WERI-Rb-1 (cell line): Measurements from ENCODE around the gene TSHR.
A peak's percentile ranks its signal among the peaks of the same experiment; 100 is the strongest.
"Not testable (repeated sequence)": the region's sequence is repeated elsewhere in the genome, so short reads cannot be mapped to it uniquely, and the experiment has no call there.

Experiments used
- DNase-seq: peaks from one replicate; pipeline ENCODE4 v3.0.0-alpha.2; 2020
- H3K27ac ChIP-seq: fragments of 250-450 bp; sonication (Bioruptor Pico); 2 replicates; pipeline ENCODE4 v1.5.1; 2020; ENCODE audit warnings: mild to moderate bottlenecking, moderate library complexity
- H3K27me3 ChIP-seq: fragments of 250-450 bp; sonication (Bioruptor Pico); 2 replicates; pipeline ENCODE4 v1.5.1; 2021; ENCODE audit warnings: mild to moderate bottlenecking, low read depth, moderate library complexity; ENCODE audit not compliant: insufficient read depth, severe bottlenecking
- H3K36me3 ChIP-seq: fragments of 250-450 bp; sonication (Bioruptor Pico); 2 replicates; pipeline ENCODE4 v1.5.1; 2020; ENCODE audit warnings: mild to moderate bottlenecking, moderate library complexity
- H3K4me3 ChIP-seq: 2 replicates; pipeline ENCODE4 v1.5.1; 2011; ENCODE audit warnings: low read depth, mild to moderate bottlenecking, control low read depth, low read length
- H3K9me3 ChIP-seq: fragments of 250-450 bp; sonication (Bioruptor Pico); 2 replicates; pipeline ENCODE4 v1.5.1; 2021; ENCODE audit warnings: mild to moderate bottlenecking, moderate library complexity; ENCODE audit not compliant: severe bottlenecking
- TF ChIP-seq, protein P1 (sequence below): IDR thresholded peaks from 2 replicates; pipeline ENCODE4 v1.5.1; 2011; ENCODE audit warnings: low read depth, mild to moderate bottlenecking, control low read depth, inconsistent platforms, low read length

TSHR gene

DNA sequence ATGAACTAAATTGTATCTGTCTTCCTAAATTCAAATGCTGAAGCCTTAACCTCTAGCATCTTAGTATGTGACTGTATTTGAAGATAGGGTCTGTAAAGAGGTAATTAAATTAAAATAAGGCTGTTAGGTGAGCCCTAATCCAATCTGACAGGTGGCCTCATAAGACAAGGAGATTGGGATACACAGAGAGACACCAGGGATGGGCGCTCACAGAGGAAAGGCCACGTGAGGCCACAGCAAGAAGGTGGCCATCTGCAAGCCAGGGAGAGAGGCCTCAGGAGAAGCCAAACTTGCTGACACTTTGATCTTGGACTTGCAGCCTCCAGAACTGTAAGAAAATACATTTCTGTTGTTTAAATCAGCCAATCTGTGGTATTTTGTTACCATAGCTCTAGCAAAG lies 154.8 kb downstream of the TSHR start:
- no peaks in the 10 kb centered on the region for H3K36me3 ChIP-seq
- peak; percentile 87 for DNase-seq
- no peak overlapping the region for H3K4me3 ChIP-seq
- H3K9me3 ChIP-seq = no peaks in the 10 kb centered on the region
- H3K27me3 ChIP-seq = no peaks in the 10 kb centered on the region
- TF ChIP-seq, protein P1, sequence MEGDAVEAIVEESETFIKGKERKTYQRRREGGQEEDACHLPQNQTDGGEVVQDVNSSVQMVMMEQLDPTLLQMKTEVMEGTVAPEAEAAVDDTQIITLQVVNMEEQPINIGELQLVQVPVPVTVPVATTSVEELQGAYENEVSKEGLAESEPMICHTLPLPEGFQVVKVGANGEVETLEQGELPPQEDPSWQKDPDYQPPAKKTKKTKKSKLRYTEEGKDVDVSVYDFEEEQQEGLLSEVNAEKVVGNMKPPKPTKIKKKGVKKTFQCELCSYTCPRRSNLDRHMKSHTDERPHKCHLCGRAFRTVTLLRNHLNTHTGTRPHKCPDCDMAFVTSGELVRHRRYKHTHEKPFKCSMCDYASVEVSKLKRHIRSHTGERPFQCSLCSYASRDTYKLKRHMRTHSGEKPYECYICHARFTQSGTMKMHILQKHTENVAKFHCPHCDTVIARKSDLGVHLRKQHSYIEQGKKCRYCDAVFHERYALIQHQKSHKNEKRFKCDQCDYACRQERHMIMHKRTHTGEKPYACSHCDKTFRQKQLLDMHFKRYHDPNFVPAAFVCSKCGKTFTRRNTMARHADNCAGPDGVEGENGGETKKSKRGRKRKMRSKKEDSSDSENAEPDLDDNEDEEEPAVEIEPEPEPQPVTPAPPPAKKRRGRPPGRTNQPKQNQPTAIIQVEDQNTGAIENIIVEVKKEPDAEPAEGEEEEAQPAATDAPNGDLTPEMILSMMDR = no peak
- peak overlapping the region; percentile 16; the same call in 1 of the 2 replicates for H3K27ac ChIP-seq

DNA sequence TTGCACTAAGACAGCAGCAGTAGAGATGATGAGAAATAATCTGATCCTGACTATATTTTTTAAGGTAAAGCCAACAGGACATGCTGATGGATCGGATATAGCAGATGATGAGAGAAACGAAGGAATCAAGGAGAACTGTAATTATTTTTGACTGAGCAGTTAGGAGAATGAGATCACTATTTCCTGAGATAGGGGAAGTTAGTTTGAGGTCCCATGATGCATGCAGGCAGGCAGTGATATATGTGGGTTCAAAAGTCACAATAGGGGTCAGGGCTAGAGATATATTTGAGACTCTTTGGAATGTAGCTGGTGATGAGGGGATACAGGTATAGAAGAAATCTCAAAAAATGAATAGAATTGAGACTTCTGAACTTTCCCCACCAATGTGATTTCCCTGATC lies 157.8 kb downstream of the TSHR start:
- TF ChIP-seq, protein P1 = no peak

DNA sequence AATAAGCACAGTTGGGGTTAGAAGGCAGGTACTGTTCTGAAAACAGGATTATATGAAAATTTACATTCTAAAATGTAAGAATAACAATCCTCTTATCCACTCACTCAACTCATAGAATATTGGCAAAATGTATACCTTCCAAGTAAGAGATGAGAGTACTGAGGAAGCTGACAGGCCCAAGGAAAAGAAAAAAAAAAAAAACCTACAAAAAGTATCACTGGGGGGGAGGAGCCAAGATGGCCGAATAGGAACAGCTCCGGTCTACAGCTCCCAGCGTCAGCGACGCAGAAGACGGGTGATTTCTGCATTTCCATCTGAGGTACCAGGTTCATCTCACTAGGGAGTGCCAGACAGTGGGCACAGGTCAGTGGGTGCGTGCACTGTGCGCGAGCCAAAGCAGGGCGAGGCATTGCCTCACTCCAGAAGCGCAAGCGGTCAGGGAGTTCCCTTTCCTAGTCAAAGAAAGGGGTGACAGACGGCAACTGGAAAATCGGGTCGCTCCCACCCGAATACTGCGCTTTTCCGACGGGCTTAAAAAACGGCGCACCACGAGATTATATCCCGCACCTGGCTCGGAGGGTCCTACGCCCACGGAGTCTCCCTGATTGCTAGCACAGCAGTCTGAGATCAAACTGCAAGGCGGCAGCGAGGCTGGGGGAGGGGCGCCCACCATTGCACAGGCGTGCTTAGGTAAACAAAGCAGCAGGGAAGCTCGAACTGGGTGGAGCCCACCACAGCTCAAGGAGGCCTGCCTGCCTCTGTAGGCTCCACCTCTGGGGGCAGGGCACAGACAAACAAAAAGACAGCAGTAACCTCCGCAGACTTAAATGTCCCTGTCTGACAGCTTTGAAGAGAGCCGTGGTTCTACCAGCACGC lies 158.8 kb downstream of the TSHR start:
- H3K9me3 ChIP-seq, DNase-seq, H3K27ac ChIP-seq, H3K36me3 ChIP-seq, H3K4me3 ChIP-seq, H3K27me3 ChIP-seq: not testable (repeated sequence)

More for the DNA sequence above, 157.8 kb downstream of the TSHR start:
- no peaks in the 10 kb centered on the region for H3K27me3 ChIP-seq
- no peak overlapping the region for H3K27ac ChIP-seq
- H3K4me3 ChIP-seq = no peak overlapping the region
- no peaks in the 10 kb centered on the region for H3K9me3 ChIP-seq
- DNase-seq = no peak
- no peaks in the 10 kb centered on the region for H3K36me3 ChIP-seq

DNA sequence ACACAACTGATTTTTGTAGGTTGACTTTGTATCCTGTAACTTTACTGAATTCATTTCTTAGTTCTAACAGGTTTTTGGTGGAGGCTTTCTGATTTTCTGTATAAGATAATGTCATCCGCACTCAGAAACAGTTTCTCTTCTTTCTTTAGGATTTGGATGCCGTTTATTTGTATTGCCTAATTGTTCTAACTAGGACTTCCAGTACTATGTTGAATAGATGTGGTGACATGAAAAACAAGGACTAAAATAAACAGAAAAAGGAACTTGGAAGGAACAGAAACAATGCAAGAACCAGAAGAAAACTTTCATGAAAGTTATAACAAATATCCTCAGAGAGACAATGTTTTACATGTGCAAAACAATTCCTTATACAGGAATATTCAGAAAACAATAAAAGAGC lies 165.1 kb downstream of the TSHR start:
- no peak overlapping the region for H3K4me3 ChIP-seq
- H3K27me3 ChIP-seq = no peaks in the 10 kb centered on the region
- no peaks in the 10 kb centered on the region for H3K9me3 ChIP-seq
- H3K27ac ChIP-seq = no peak overlapping the region
- DNase-seq = no peak
- TF ChIP-seq, protein P1 = no peak
- no peaks in the 10 kb centered on the region for H3K36me3 ChIP-seq

DNA sequence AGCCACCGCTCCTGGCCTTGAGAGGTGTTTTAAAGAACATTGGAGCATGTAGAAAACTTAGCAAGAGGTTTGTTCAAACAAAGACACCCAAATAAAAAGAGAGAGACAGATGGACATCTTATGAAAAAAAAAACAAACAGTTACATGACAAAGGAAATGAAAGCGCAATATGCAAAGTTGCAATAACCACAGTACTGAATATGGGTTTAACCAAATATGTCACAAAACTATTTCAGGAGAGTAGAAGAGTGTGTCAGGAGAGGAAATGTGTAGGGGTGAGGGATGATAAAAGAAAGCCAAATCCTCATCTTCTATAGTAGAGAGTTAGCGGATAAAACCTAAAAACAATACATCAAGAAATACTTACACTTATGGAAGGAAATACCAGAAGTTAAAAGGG lies 166.9 kb downstream of the TSHR start:
- H3K9me3 ChIP-seq = no peaks in the 10 kb centered on the region
- DNase-seq = no peak
- no peaks in the 10 kb centered on the region for H3K36me3 ChIP-seq
- H3K4me3 ChIP-seq = no peak overlapping the region
- H3K27me3 ChIP-seq = no peaks in the 10 kb centered on the region
- TF ChIP-seq, protein P1 = no peak
- no peak overlapping the region for H3K27ac ChIP-seq

DNA sequence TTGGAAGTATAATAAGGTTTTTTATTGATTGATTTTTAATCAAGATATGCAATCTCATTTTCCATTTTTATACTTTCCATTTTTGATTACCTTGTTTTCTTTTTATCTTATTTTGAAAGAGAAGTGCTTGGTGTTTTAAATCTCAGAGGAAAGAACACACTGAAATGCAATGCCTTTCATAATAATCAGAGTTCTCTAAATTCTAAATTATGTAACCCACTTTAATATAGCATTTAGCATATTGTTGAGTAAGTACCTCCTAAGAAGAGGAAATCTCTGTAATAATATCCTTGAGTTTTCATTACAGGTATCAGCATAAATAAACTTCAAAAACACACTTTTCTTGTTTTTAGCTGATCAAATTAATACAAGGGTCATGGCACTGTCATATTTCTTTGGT lies 168.4 kb downstream of the TSHR start:
- no peaks in the 10 kb centered on the region for H3K9me3 ChIP-seq
- TF ChIP-seq, protein P1 = no peak
- no peaks in the 10 kb centered on the region for H3K27me3 ChIP-seq
- no peaks in the 10 kb centered on the region for H3K36me3 ChIP-seq
- H3K4me3 ChIP-seq = no peak overlapping the region
- H3K27ac ChIP-seq = no peak overlapping the region
- no peak for DNase-seq
